ENCODE results near the gene TRIM22.

Gene TRIM22

GRCh38 chr11:5749836-5750235 lies 60.2 kb downstream of the TRIM22 start:
- no peak for DNase-seq

- DNase-seq: no peak
Measured at GRCh38 chr11:5753943-5754342, 64.4 kb downstream of the TRIM22 start, which contains the start of gene OR52N4. OR52N4 (plus strand) TSS chr11:5754243; CDS start chr11:5754741, 498 bp downstream.
